ENCODE measurements around the gene TTLL8.

DNA sequence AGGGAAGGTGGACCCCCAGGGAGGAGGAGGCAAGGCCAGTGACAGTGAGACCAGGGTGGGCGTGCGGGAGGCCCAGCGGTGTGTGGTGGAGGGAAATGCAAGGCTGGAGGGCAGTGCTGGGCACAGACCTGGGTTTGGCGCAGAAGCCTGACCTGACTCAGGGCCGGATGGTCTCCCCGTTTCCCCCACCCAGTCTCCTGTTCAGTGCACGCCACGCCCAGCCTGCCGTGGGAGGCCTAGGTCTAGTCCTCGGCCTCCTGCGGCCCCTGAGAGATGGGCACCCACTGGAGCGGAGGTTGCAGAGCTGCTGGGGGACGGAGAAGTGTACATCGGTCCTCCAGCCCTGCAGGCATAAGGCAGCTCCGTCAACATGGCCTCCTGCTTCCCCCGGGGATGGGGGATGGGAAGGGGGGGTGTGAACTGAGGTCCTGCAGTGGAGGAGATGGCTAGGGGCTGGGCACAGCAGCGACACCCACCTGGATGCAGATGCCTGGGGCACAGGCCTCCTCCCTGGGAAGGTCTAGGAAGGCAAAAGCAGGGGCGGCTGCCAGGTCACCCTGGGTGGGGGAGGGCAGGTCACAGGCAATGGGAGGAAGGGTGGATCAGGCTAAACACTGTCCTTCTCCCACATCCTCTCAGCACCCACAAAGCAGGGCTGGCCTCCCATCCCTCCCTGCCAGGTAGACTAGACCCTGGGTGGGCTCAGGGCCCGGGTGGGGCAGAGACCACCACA is 61.4 kb downstream of the TTLL8 start:
- no peak for TF ChIP-seq EP300 (IDR thresholded peaks at IDR 0.05)
- TF ChIP-seq, protein P1, sequence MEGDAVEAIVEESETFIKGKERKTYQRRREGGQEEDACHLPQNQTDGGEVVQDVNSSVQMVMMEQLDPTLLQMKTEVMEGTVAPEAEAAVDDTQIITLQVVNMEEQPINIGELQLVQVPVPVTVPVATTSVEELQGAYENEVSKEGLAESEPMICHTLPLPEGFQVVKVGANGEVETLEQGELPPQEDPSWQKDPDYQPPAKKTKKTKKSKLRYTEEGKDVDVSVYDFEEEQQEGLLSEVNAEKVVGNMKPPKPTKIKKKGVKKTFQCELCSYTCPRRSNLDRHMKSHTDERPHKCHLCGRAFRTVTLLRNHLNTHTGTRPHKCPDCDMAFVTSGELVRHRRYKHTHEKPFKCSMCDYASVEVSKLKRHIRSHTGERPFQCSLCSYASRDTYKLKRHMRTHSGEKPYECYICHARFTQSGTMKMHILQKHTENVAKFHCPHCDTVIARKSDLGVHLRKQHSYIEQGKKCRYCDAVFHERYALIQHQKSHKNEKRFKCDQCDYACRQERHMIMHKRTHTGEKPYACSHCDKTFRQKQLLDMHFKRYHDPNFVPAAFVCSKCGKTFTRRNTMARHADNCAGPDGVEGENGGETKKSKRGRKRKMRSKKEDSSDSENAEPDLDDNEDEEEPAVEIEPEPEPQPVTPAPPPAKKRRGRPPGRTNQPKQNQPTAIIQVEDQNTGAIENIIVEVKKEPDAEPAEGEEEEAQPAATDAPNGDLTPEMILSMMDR (IDR thresholded peaks at IDR 0.05) = no peak
